HCT116 (cell line): ENCODE measurements around the gene DRD4. TPM values are rescaled to one million over a fixed set of nuclear protein-coding genes. Genes with fewer than 3 reads are reported as not detected.

ENCODE experiments used
- ATAC-seq: fragments of 200-7000 bp; cut with Tn5 transposase; 2 replicates; pipeline ENCODE4 v1.9.1; 2020; ENCODE audit warnings: mild to moderate bottlenecking, moderate library complexity
- BruUV-seq: library from RNA; stranded (reverse); fragments of 400-500 nt; replicated peaks from 2 replicates; lab custom pipeline; 2021; lab: Mats Ljungman, UMichigan
- CTCF ChIA-PET: fragments of 300-600 bp; sonication (Branson Sonifier 250); formaldehyde crosslinking; loops from one replicate; lab custom pipeline; 2021; ENCODE audit warnings: antibody characterized with exemption; lab: Charles Lee
- POLR2A ChIA-PET: fragments of 300-600, 350-600 bp; sonication (Branson Sonifier 250); formaldehyde crosslinking; loops from one replicate; lab custom pipeline; 2021; ENCODE audit warnings: antibody characterized with exemption; lab: Charles Lee
- RAD21 ChIA-PET, 2 experiments: fragments of 300-600 bp; sonication (Branson Sonifier 250); formaldehyde crosslinking; loops; one replicate each; lab custom pipeline; 2023; ENCODE audit warnings: low total read pairs in 2 of 2; ENCODE audit not compliant: uncharacterized antibody in 2 of 2, unreplicated experiment in 2 of 2, low non-redundant PET in 1 of 2; lab: Charles Lee
- DNase-seq: peaks from one replicate; pipeline ENCODE4 v3.0.0-alpha.2; 2010; ENCODE audit warnings: low read depth, low spot score
- H2AFZ ChIP-seq: fragments of 200-600 bp; shearing (Covaris generic), sonication (generic); 2 replicates; pipeline ENCODE4 v1.6.1; 2017; ENCODE audit warnings: low read depth, mixed run types, mixed read lengths, antibody characterized with exemption, low read length; ENCODE audit not compliant: poor library complexity, severe bottlenecking
- H3K27ac ChIP-seq: 2 replicates; pipeline ENCODE4 v1.5.1; 2012; ENCODE audit warnings: low read depth, low read length
- H3K27me3 ChIP-seq: fragments of 200-600 bp; sonication (generic); 2 replicates; pipeline ENCODE4 v1.6.1; 2016; ENCODE audit warnings: mixed run types, low read length, mixed read lengths; ENCODE audit not compliant: insufficient read depth
- H3K36me3 ChIP-seq, 2 experiments: fragments of 200-500 bp in 1 of 2; fragments of 200-600 bp in 1 of 2; sonication (Bioruptor generic) in 1 of 2; sonication (generic) in 1 of 2; 2 replicates each; pipeline versions ENCODE4 v1.5.1 to v1.6.1; 2014 to 2016; ENCODE audit warnings: low read length in 2 of 2, inconsistent platforms in 1 of 2, mixed read lengths in 1 of 2, mixed run types in 1 of 2; ENCODE audit not compliant: insufficient read depth in 2 of 2, control insufficient read depth in 1 of 2
- H3K4me1 ChIP-seq, 2 experiments: fragments of 200-600 bp in 1 of 2; sonication (generic) in 1 of 2; 2 replicates each; pipeline versions ENCODE4 v1.5.1 to v1.6.1; 2012 to 2017; ENCODE audit warnings: low read length in 2 of 2, inconsistent platforms in 1 of 2, mild to moderate bottlenecking in 1 of 2, mixed read lengths in 1 of 2, mixed run types in 1 of 2, moderate library complexity in 1 of 2; ENCODE audit not compliant: insufficient read depth in 2 of 2, control insufficient read depth in 1 of 2
- H3K4me2 ChIP-seq: fragments of 200-600 bp; sonication (generic); 2 replicates; pipeline ENCODE4 v1.6.1; 2017; ENCODE audit warnings: mixed run types, low read length, mixed read lengths
- H3K4me3 ChIP-seq, 2 experiments: fragments of 200-600 bp in 1 of 2; sonication (generic) in 1 of 2; replicated peaks in 1 of 2; 2 replicates each; pipeline ENCODE4 v1.5.1; 2011 to 2016; ENCODE audit warnings: low read length in 2 of 2, control low read depth in 1 of 2, low read depth in 1 of 2, mild to moderate bottlenecking in 1 of 2, mixed read lengths in 1 of 2, mixed run types in 1 of 2
- H3K79me2 ChIP-seq: fragments of 200-600 bp; sonication (generic); 2 replicates; pipeline ENCODE4 v1.6.1; 2017; ENCODE audit warnings: mild to moderate bottlenecking, mixed run types, low read length, moderate library complexity, mixed read lengths; ENCODE audit not compliant: insufficient read depth
- H3K9ac ChIP-seq: fragments of 200-600 bp; sonication (generic); 2 replicates; pipeline ENCODE4 v1.6.1; 2016; ENCODE audit warnings: low read length, mixed read lengths
- H3K9me2 ChIP-seq: fragments of 200-600 bp; sonication (generic), shearing (Covaris generic); 2 replicates; pipeline ENCODE4 v1.6.1; 2017; ENCODE audit warnings: mixed run types, mild to moderate bottlenecking, moderate library complexity; ENCODE audit not compliant: insufficient read depth
- H3K9me3 ChIP-seq, 2 experiments: fragments of 200-500 bp in 1 of 2; fragments of 200-600 bp in 1 of 2; sonication (Bioruptor generic) in 1 of 2; sonication (generic) in 1 of 2; 2 replicates each; pipeline ENCODE4 v1.6.1; 2014 to 2017; ENCODE audit warnings: low read length in 2 of 2, mixed read lengths in 2 of 2, inconsistent platforms in 1 of 2, low read depth in 1 of 2, mild to moderate bottlenecking in 1 of 2, mixed run types in 1 of 2, moderate library complexity in 1 of 2; ENCODE audit not compliant: control insufficient read depth in 1 of 2, insufficient read depth in 1 of 2
- H4K20me1 ChIP-seq: fragments of 200-600 bp; sonication (generic), shearing (Covaris generic); 2 replicates; pipeline ENCODE4 v1.6.1; 2017; ENCODE audit warnings: mixed run types, mild to moderate bottlenecking, moderate library complexity; ENCODE audit not compliant: insufficient read depth
- ATF3 ChIP-seq: IDR thresholded peaks from 2 replicates; pipeline ENCODE4 v1.6.1; 2012
- CBX3 ChIP-seq: IDR thresholded peaks from 2 replicates; pipeline ENCODE4 v1.6.1; 2012; ENCODE audit warnings: low read depth
- CEBPB ChIP-seq: IDR thresholded peaks from 2 replicates; pipeline ENCODE4 v1.6.1; 2012; ENCODE audit warnings: low read depth
- ELF1 ChIP-seq: IDR thresholded peaks from 2 replicates; pipeline ENCODE4 v1.6.1; 2012; ENCODE audit warnings: low read depth, borderline replicate concordance
- EZH2 ChIP-seq: fragments of 200-600 bp; sonication (generic); IDR thresholded peaks from 2 replicates; pipeline ENCODE4 v1.6.1; 2017; ENCODE audit warnings: antibody characterized with exemption, mixed run types
- EZH2phosphoT487 ChIP-seq: fragments of 200-600 bp; IDR thresholded peaks from 2 replicates; pipeline ENCODE4 v1.6.1; 2018; ENCODE audit warnings: antibody characterized with exemption, borderline replicate concordance
- FOSL1 ChIP-seq: IDR thresholded peaks from 2 replicates; pipeline ENCODE4 v1.6.1; 2012; ENCODE audit warnings: low read depth
- POLR2A ChIP-seq: IDR thresholded peaks from 2 replicates; pipeline ENCODE4 v1.7.0; 2011; ENCODE audit warnings: borderline replicate concordance; ENCODE audit not compliant: insufficient read depth, insufficient read length; ENCODE audit errors: extremely low read depth
- POLR2AphosphoS5 ChIP-seq: IDR thresholded peaks from 2 replicates; pipeline ENCODE4 v1.6.1; 2011; ENCODE audit warnings: mild to moderate bottlenecking, low read depth, low read length, moderate library complexity
- RAD21 ChIP-seq: IDR thresholded peaks from 2 replicates; pipeline ENCODE4 v1.6.1; 2012; ENCODE audit warnings: low read depth, mild to moderate bottlenecking
- REST ChIP-seq: IDR thresholded peaks from 2 replicates; pipeline ENCODE4 v1.6.1; 2012; ENCODE audit warnings: low read depth
- SIN3A ChIP-seq: IDR thresholded peaks from 2 replicates; pipeline ENCODE4 v1.6.1; 2012; ENCODE audit warnings: low read depth
- SP1 ChIP-seq: IDR thresholded peaks from 2 replicates; pipeline ENCODE4 v1.6.1; 2012; ENCODE audit warnings: low read depth
- SRF ChIP-seq: IDR thresholded peaks from 2 replicates; pipeline ENCODE4 v1.6.1; 2012; ENCODE audit warnings: low read depth
- TCF7L2 ChIP-seq: IDR thresholded peaks from 2 replicates; pipeline ENCODE4 v1.7.0; 2011; ENCODE audit warnings: borderline replicate concordance, inconsistent platforms; ENCODE audit not compliant: insufficient read depth, insufficient read length; ENCODE audit errors: extremely low read depth
- ZBTB33 ChIP-seq: IDR thresholded peaks from 2 replicates; pipeline ENCODE4 v1.6.1; 2011; ENCODE audit warnings: mild to moderate bottlenecking, low read length, moderate library complexity; ENCODE audit not compliant: insufficient replicate concordance; ENCODE audit errors: extremely low read depth
- ZFX ChIP-seq: fragments of 450-650 bp; IDR thresholded peaks from 2 replicates; pipeline ENCODE4 v1.6.1; 2017
- intact Hi-C: fragments of 100-400 bp; cut with micrococcal nuclease; formaldehyde crosslinking; loops from 2 replicates; pipeline ENCODE4 v1.10.0; 2022
- total RNA-seq: library from RNA; stranded (reverse); gene quantifications from one replicate; pipeline ENCODE4 v1.2.1, GENCODE V29; 2021; ENCODE audit not compliant: unreplicated experiment
- TF ChIP-seq, protein P1 (sequence below): IDR thresholded peaks from 2 replicates; pipeline ENCODE4 v1.6.1; 2012

The DRD4 gene
- total RNA-seq, 1 experiment from 2014 or later, result 2.4 TPM

- TF ChIP-seq, protein P1, sequence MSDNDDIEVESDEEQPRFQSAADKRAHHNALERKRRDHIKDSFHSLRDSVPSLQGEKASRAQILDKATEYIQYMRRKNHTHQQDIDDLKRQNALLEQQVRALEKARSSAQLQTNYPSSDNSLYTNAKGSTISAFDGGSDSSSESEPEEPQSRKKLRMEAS, result no peak
- no peak for TF ChIP-seq TCF7L2
- TF ChIP-seq RAD21, result no peak
- no peak for TF ChIP-seq POLR2A
- no peak for TF ChIP-seq EZH2
- TF ChIP-seq POLR2AphosphoS5, result no peak
- TF ChIP-seq ZFX, result no peak
- no peak for TF ChIP-seq EZH2phosphoT487
- no peak for TF ChIP-seq SP1
- TF ChIP-seq CBX3, result no peak
- TF ChIP-seq ELF1, result no peak
- TF ChIP-seq SRF, result no peak
- no peak for TF ChIP-seq REST
- no peak for TF ChIP-seq CEBPB
- TF ChIP-seq SIN3A, result no peak
- TF ChIP-seq ATF3, result no peak
- TF ChIP-seq ZBTB33, result no peak
- TF ChIP-seq FOSL1, result no peak
- Histone ChIP-seq H3K27ac (no peak overlapping the region), H3K4me3 (no peak overlapping the region), H4K20me1 (peaks cover 9% of the 10 kb centered on the region; the same call in 1 of the 2 replicates), H3K79me2 (peaks cover 14% of the 10 kb centered on the region; the same call in 1 of the 2 replicates), H2AFZ (no peak overlapping the region), H3K36me3 (peaks cover 41 to 54% of the 10 kb centered on the region in 2 experiments; a peak in 3 of 4 replicates), H3K4me2 (no peak overlapping the region), H3K27me3 (no peaks in the 10 kb centered on the region), H3K9me2 (no peaks in the 10 kb centered on the region), H3K9ac (no peak overlapping the region), H3K9me3 (no peaks in the 10 kb centered on the region), H3K4me1 (peaks cover 7 to 16% of the 10 kb centered on the region in 2 experiments)
- BruUV-seq, result TSS peak; percentile 15
- ATAC-seq (no peak), DNase-seq (no peak)
- CTCF ChIA-PET, result no interaction called here
- intact Hi-C loops, result no loop called here
- RAD21 ChIA-PET, result no interaction called here
- POLR2A ChIA-PET, result no interaction called here
Measured at GRCh38 chr11:608791-609251, 28.2 kb upstream of the DRD4 start.
